GM12873 (cell line): ENCODE data around the gene ACTMAP.

Experiments used
- TF ChIP-seq, protein P1 (sequence below): IDR thresholded peaks from 2 replicates; pipeline ENCODE4 v1.5.1; 2012; ENCODE audit warnings: low read depth, mild to moderate bottlenecking, moderate library complexity, low read length, control low read depth; ENCODE audit not compliant: insufficient read depth; ENCODE audit errors: missing control alignments

Gene ACTMAP

DNA sequence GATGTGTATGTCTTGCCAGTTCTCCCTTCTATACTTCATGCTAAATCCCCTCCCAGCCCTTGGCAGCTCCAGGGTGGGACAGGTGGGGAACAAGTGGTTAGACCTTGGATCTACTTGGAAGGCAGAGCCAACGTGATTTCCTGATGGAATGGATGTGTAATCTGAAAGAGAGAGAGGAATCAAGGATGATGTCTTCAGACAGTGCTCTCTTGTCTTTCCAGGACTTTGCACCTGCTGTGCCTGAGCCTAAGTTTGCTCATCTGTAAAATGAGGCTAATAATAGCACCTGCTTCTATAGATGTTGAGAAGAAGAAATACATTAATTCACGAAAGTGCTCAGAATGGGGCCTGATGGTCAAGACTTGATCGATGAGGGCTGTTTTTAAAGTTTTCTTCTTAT, 41.7 kb upstream of the ACTMAP start:
- TF ChIP-seq, protein P1, sequence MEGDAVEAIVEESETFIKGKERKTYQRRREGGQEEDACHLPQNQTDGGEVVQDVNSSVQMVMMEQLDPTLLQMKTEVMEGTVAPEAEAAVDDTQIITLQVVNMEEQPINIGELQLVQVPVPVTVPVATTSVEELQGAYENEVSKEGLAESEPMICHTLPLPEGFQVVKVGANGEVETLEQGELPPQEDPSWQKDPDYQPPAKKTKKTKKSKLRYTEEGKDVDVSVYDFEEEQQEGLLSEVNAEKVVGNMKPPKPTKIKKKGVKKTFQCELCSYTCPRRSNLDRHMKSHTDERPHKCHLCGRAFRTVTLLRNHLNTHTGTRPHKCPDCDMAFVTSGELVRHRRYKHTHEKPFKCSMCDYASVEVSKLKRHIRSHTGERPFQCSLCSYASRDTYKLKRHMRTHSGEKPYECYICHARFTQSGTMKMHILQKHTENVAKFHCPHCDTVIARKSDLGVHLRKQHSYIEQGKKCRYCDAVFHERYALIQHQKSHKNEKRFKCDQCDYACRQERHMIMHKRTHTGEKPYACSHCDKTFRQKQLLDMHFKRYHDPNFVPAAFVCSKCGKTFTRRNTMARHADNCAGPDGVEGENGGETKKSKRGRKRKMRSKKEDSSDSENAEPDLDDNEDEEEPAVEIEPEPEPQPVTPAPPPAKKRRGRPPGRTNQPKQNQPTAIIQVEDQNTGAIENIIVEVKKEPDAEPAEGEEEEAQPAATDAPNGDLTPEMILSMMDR: no peak

DNA sequence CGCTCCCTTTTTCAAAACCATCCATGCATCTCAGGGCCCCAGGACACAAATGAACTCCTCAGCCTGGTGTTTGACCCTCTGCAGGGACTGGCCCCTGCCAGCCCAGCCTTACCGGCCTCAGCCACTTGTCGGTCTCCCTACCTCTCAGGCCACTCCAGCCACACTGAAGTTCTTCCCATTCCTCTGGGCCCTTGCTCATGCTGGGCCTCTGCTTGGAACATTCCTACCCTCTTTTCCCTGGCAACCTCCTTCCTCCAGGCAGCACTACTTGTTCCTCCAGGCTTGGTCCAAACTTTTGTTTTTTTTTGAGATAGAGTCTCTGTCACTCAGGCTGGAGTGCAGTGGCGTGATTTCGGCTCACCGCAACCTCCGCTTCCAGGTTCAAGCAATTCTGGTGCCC, 41.1 kb upstream of the ACTMAP start:
- TF ChIP-seq, protein P1: no peak

DNA sequence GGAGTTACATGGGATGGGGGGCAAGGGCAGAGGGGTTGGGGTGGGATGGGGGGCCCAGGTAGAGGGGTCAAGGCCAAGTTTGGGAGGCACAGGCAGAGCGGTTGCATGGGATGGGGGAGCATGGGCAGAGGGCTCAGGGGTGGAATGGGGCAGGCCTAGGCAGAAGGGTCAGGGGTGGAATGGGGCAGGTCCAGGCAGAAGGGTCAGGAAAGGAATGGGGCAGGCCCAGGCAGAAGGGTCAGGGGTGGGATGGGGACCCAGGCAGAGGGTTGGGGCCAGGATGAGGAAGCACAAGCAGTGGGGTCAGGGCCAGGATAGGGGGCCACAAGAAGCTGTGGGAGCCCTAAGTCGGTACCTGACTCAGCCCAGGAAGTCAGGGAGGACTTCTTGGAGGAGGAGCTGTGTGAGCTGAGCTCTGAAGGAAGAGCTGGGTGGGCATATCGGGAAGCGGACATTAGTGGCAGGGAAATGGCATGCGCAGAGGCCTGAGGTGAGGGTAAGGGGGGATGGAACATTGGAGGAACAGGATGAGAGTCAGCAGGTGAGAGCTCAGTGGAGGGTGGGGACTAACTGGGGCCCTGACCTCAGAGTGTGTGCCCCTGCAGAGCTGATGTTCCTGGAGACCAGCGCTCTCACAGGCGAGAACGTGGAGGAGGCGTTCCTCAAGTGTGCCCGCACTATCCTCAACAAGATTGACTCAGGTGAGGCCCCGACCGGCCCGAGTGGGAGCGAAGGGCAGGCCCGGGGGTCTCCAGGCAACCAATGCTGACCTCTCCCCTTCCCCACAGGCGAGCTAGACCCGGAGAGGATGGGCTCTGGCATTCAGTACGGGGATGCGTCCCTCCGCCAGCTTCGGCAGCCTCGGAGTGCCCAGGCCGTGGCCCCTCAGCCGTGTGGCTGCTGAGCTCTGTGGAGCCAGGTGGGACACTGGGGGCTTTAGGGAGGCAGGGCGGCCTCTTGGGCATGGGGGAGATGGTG, 36.1 kb upstream of the ACTMAP start:
- TF ChIP-seq, protein P1: no peak

DNA sequence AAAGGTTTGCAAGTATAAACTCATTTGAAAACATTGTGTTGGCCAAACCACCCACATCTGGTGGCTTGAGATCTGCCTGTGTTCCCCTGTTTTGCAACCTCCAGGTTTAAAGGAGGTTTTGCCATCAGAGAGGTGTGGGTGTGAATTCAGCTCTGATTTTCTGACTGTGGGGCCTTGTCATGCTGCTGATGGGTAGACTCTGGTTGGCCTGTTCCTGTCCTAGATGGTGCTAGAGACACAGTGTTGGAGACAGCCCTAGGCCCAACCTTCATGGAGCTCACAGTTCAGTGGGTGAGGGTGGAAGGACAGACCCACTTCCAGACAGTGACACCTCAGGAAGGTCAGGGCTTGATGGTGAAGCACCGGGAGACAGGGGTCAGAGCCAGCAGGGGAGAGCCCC, 35.2 kb upstream of the ACTMAP start:
- TF ChIP-seq, protein P1: no peak

DNA sequence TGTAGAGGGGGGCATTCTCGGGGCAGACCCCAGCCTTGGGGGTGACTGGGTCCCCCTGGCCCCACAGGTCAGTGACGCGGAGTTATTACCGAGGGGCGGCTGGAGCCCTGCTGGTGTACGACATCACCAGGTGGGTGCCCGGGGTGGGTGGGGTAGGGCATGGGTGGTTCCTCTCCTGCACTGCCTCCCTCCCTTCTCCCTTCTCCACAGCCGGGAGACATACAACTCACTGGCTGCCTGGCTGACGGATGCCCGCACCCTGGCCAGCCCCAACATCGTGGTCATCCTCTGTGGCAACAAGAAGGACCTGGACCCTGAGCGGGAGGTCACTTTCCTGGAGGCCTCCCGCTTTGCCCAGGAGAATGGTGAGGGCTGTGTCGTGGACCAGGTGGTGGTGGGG, 33.4 kb upstream of the ACTMAP start:
- TF ChIP-seq, protein P1: no peak

DNA sequence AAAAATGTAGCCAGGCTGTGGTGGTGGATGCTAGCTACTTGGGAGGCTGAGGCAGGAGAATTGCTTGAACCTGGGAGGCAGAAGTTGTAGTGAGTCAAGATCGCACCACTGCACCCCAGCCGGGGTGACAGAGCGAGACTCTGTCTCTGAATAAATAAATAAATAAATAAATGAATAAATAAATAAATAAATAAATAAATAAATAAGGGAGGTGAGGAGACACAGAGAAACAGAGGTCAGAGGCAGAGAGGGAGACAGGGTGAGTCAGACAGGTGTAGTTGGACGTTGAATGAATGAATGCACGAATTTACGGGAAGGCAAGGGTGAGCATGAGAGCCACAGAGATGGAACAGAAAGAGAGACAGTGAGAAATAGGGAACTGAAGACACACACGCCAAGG, 30.9 kb upstream of the ACTMAP start:
- TF ChIP-seq, protein P1: no peak

DNA sequence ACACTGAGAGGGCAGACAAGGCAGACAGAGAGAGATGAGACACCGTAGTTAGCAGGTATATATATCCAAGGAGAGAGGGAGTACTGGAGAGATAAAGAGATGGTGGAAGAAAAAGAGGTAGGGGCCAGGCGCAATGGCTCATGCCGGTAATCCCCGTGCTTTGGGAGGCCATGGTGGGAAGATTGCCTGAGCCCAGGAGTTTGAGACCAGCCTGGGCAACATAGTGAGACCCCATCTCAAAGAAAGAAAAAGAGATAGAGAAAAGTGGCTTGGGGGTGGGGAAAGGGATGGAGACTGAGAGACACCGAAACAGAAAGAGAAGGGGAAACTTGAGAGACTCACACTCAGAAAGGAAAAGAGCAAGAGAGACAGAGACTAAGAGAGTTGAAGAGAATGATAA, 30.3 kb upstream of the ACTMAP start:
- TF ChIP-seq, protein P1: no peak
